Measurements from ENCODE around the gene METTL8. TPM values are rescaled to one million over a fixed set of nuclear protein-coding genes. Genes with fewer than 3 reads are reported as not detected.

METTL8 gene
- total and polyA plus RNA-seq, 2 of the 13 experiments (the other 11 are each of a cell fraction or from before 2014, with no cell fraction given): 18.6 to 68.2 TPM

GRCh38 chr2:171460537-171460936 lies 26.7 kb upstream of the METTL8 start (continued):
- TF ChIP-seq ZNF816 (CRISPR knock-in tag; IDR thresholded peaks at IDR 0.05; ENCODE audit: borderline replicate concordance): no peak
- no peak for TF ChIP-seq ZFY (CRISPR knock-in tag; IDR thresholded peaks at IDR 0.05)
- TF ChIP-seq ZNF317 (CRISPR knock-in tag; IDR thresholded peaks at IDR 0.05): no peak
- 0 out of 2 replicates have a peak, but pooled peaks have one; percentile 41 for TF ChIP-seq ZMYM4 (CRISPR knock-in tag; IDR thresholded peaks at IDR 0.05)
- no peak for TF ChIP-seq THAP8 (CRISPR knock-in tag; IDR thresholded peaks at IDR 0.05; ENCODE audit: borderline replicate concordance)
- no peak for TF ChIP-seq HNF1B (CRISPR knock-in tag; IDR thresholded peaks at IDR 0.05)
- TF ChIP-seq ZNF776 (CRISPR knock-in tag; IDR thresholded peaks at IDR 0.05): no peak
- no peak for TF ChIP-seq ZNF562 (CRISPR knock-in tag; IDR thresholded peaks at IDR 0.05; ENCODE audit: borderline replicate concordance)
- peak in 1 of 2 experiments; percentile 41; a peak in 1 of 4 replicates for TF ChIP-seq NR2F1 (CRISPR knock-in tag; IDR thresholded peaks at IDR 0.05)
- no peak for TF ChIP-seq ZNF235 (CRISPR knock-in tag; IDR thresholded peaks at IDR 0.05; ENCODE audit: borderline replicate concordance)
- peak; percentile 66 for TF ChIP-seq ARID5B (CRISPR knock-in tag; IDR thresholded peaks at IDR 0.05)
- no peak for TF ChIP-seq NAIF1 (CRISPR knock-in tag; IDR thresholded peaks at IDR 0.05; ENCODE audit: borderline replicate concordance)
- TF ChIP-seq ZNF800 (CRISPR knock-in tag; IDR thresholded peaks at IDR 0.05): no peak
- TF ChIP-seq FOSL2 (CRISPR knock-in tag; IDR thresholded peaks at IDR 0.05): 0 out of 2 replicates have a peak, but pooled peaks have one; percentile 10
- TF ChIP-seq AGO2 (optimal IDR thresholded peaks at IDR 0.05; ENCODE audit: low read depth, low read length): no peak
- TF ChIP-seq EED (CRISPR knock-in tag; IDR thresholded peaks at IDR 0.05): no peak
- TF ChIP-seq FOXO1 (CRISPR knock-in tag; IDR thresholded peaks at IDR 0.05): no peak
- TF ChIP-seq RBAK (CRISPR knock-in tag; IDR thresholded peaks at IDR 0.05): no peak
- TF ChIP-seq DMTF1 (CRISPR knock-in tag; IDR thresholded peaks at IDR 0.05): no peak
- no peak for TF ChIP-seq TCF7 (IDR thresholded peaks at IDR 0.05; ENCODE audit: low read depth)
- peak; percentile 55 for TF ChIP-seq RARA (CRISPR knock-in tag; IDR thresholded peaks at IDR 0.05)

All from HepG2 (cell line).